Astrocyte (in vitro differentiated cells and primary cell): ENCODE data around the gene C6orf58. TPM values are rescaled to one million over a fixed set of nuclear protein-coding genes. Genes with fewer than 3 reads are reported as not detected.
A peak's percentile ranks its signal among the peaks of the same experiment; 100 is the strongest.

ENCODE experiments used
- DNase-seq: peaks from one replicate; pipeline ENCODE4 v3.0.0-alpha.2; 2010; ENCODE audit warnings: low read depth
- FAIRE-seq: peaks from 2 replicates; lab custom pipeline; 2011; peaks lifted over from hg19 to GRCh38; lab: Jason Lieb, UNC
- H2AFZ ChIP-seq: 2 replicates; pipeline ENCODE4 v1.6.0; 2012; ENCODE audit warnings: low read depth, low read length, inconsistent platforms
- H3K27ac ChIP-seq: 2 replicates; pipeline ENCODE4 v1.5.1; 2011; ENCODE audit warnings: low read depth, low read length, inconsistent platforms
- H3K27me3 ChIP-seq: 2 replicates; pipeline ENCODE4 v1.6.0; 2011; ENCODE audit warnings: low read length, inconsistent platforms; ENCODE audit not compliant: insufficient read depth
- H3K36me3 ChIP-seq: 2 replicates; pipeline ENCODE4 v1.5.1; 2011; ENCODE audit warnings: low read length, inconsistent platforms; ENCODE audit not compliant: insufficient read depth
- H3K4me1 ChIP-seq: 2 replicates; pipeline ENCODE4 v1.5.1; 2011; ENCODE audit warnings: low read length, inconsistent platforms; ENCODE audit not compliant: insufficient read depth
- H3K4me2 ChIP-seq: 2 replicates; pipeline ENCODE4 v1.6.0; 2012; ENCODE audit warnings: low read length, inconsistent platforms
- H3K4me3 ChIP-seq: 2 replicates; pipeline ENCODE4 v1.5.1; 2011; ENCODE audit warnings: low read depth, mild to moderate bottlenecking, low read length, inconsistent platforms; ENCODE audit not compliant: insufficient read depth
- H3K79me2 ChIP-seq: 2 replicates; pipeline ENCODE4 v1.6.0; 2012; ENCODE audit warnings: mild to moderate bottlenecking, low read length, inconsistent platforms; ENCODE audit not compliant: insufficient read depth
- H3K9ac ChIP-seq: 2 replicates; pipeline ENCODE4 v1.6.0; 2012; ENCODE audit warnings: mild to moderate bottlenecking, low read length, inconsistent platforms
- H3K9me3 ChIP-seq: 2 replicates; pipeline ENCODE4 v1.5.1; 2012; ENCODE audit warnings: low read depth, mild to moderate bottlenecking, low read length, inconsistent platforms; ENCODE audit not compliant: insufficient read depth
- H4K20me1 ChIP-seq: 2 replicates; pipeline ENCODE4 v1.6.0; 2012; ENCODE audit warnings: low read length, inconsistent platforms; ENCODE audit not compliant: insufficient read depth
- H3K27ac Mint-ChIP-seq: one replicate; pipeline ENCODE4 v1.8.0; 2021; ENCODE audit warnings: mild to moderate bottlenecking, mixed read lengths; ENCODE audit not compliant: unreplicated experiment
- H3K27me3 Mint-ChIP-seq: one replicate; pipeline ENCODE4 v1.8.0; 2021; ENCODE audit warnings: low read depth, mixed read lengths; ENCODE audit not compliant: unreplicated experiment
- H3K36me3 Mint-ChIP-seq: one replicate; pipeline ENCODE4 v1.8.0; 2021; ENCODE audit warnings: low read depth, mixed read lengths; ENCODE audit not compliant: unreplicated experiment
- H3K4me1 Mint-ChIP-seq: one replicate; pipeline ENCODE4 v1.8.0; 2021; ENCODE audit warnings: low read depth, mixed read lengths; ENCODE audit not compliant: unreplicated experiment
- H3K4me3 Mint-ChIP-seq: one replicate; pipeline ENCODE4 v1.8.0; 2021; ENCODE audit warnings: mild to moderate bottlenecking, moderate library complexity, mixed read lengths; ENCODE audit not compliant: unreplicated experiment
- H3K9me3 Mint-ChIP-seq: one replicate; pipeline ENCODE4 v1.8.0; 2021; ENCODE audit warnings: mild to moderate bottlenecking, mixed read lengths; ENCODE audit not compliant: unreplicated experiment
- CTCF ChIP-seq: IDR thresholded peaks from 2 replicates; pipeline ENCODE4 v1.5.1; 2011; ENCODE audit warnings: low read depth, mild to moderate bottlenecking, inconsistent platforms, low read length, moderate library complexity; ENCODE audit not compliant: insufficient read depth
- EZH2 ChIP-seq: IDR thresholded peaks from 2 replicates; pipeline ENCODE4 v1.6.1; 2012; ENCODE audit warnings: mild to moderate bottlenecking, low read length, inconsistent platforms; ENCODE audit not compliant: insufficient read depth
- total RNA-seq: library from RNA; stranded (reverse); gene quantifications from 2 replicates; pipeline ENCODE4 v1.2.1, GENCODE V29; 2021

C6orf58 gene
- total RNA-seq, 1 donor from 2014 or later, result not detected

GRCh38 chr6:127606131-127606562 lies 29.2 kb downstream of the C6orf58 start:
- peak; percentile 7 for DNase-seq
- no peaks in the 10 kb centered on the region for H3K4me1 Mint-ChIP-seq
- H3K9me3 Mint-ChIP-seq, result no peaks in the 10 kb centered on the region
- H3K27me3 ChIP-seq, result no peaks in the 10 kb centered on the region
- H3K27ac Mint-ChIP-seq, result no peak overlapping the region
- H3K4me3 Mint-ChIP-seq, result no peak overlapping the region
- no peak for FAIRE-seq
- no peaks in the 10 kb centered on the region for H3K36me3 Mint-ChIP-seq
- no peaks in the 10 kb centered on the region for H3K4me1 ChIP-seq
- no peak overlapping the region for H2AFZ ChIP-seq
- no peaks in the 10 kb centered on the region for H3K36me3 ChIP-seq
- H3K9ac ChIP-seq, result no peak overlapping the region
- no peak overlapping the region for H3K27ac ChIP-seq
- no peaks in the 10 kb centered on the region for H4K20me1 ChIP-seq
- H3K4me2 ChIP-seq, result no peak overlapping the region
- H3K9me3 ChIP-seq, result no peaks in the 10 kb centered on the region
- no peaks in the 10 kb centered on the region for H3K27me3 Mint-ChIP-seq
- peak; percentile 29 for TF ChIP-seq CTCF
- TF ChIP-seq EZH2, result no peak
- no peak overlapping the region for H3K4me3 ChIP-seq
- H3K79me2 ChIP-seq, result no peaks in the 10 kb centered on the region

GRCh38 chr6:127608554-127609270 lies 31.7 kb downstream of the C6orf58 start:
- Mint-ChIP-seq H3K27ac (no peak overlapping the region), H3K36me3 (no peaks in the 10 kb centered on the region), H3K4me3 (no peak overlapping the region), H3K4me1 (no peaks in the 10 kb centered on the region), H3K27me3 (no peaks in the 10 kb centered on the region), H3K9me3 (no peaks in the 10 kb centered on the region)
- no peaks in the 10 kb centered on the region for H3K4me1 ChIP-seq
- no peak for TF ChIP-seq EZH2
- TF ChIP-seq CTCF, result no peak
- no peak overlapping the region for H3K4me3 ChIP-seq
- H2AFZ ChIP-seq, result no peak overlapping the region
- no peaks in the 10 kb centered on the region for H3K27me3 ChIP-seq
- H3K27ac ChIP-seq, result no peak overlapping the region
- DNase-seq (no peak), FAIRE-seq (no peak)
- no peak overlapping the region for H3K4me2 ChIP-seq
- no peaks in the 10 kb centered on the region for H3K79me2 ChIP-seq
- H3K9ac ChIP-seq, result no peak overlapping the region
- H3K36me3 ChIP-seq, result no peaks in the 10 kb centered on the region
- no peaks in the 10 kb centered on the region for H4K20me1 ChIP-seq
- no peaks in the 10 kb centered on the region for H3K9me3 ChIP-seq

GRCh38 chr6:127618729-127619128 lies 41.8 kb downstream of the C6orf58 start:
- H3K27me3 ChIP-seq, result no peaks in the 10 kb centered on the region
- Mint-ChIP-seq H3K9me3 (no peaks in the 10 kb centered on the region), H3K27me3 (no peaks in the 10 kb centered on the region), H3K27ac (no peak overlapping the region), H3K4me3 (no peak overlapping the region), H3K4me1 (no peaks in the 10 kb centered on the region), H3K36me3 (no peaks in the 10 kb centered on the region)
- H3K9ac ChIP-seq, result no peak overlapping the region
- no peaks in the 10 kb centered on the region for H3K9me3 ChIP-seq
- no peak overlapping the region for H2AFZ ChIP-seq
- no peaks in the 10 kb centered on the region for H3K79me2 ChIP-seq
- FAIRE-seq (no peak), DNase-seq (no peak)
- H3K4me3 ChIP-seq, result no peak overlapping the region
- H4K20me1 ChIP-seq, result no peaks in the 10 kb centered on the region
- no peak overlapping the region for H3K27ac ChIP-seq
- no peaks in the 10 kb centered on the region for H3K36me3 ChIP-seq
- H3K4me2 ChIP-seq, result no peak overlapping the region
- no peaks in the 10 kb centered on the region for H3K4me1 ChIP-seq
- TF ChIP-seq CTCF, result no peak
- no peak for TF ChIP-seq EZH2
